GM23338 (cell line): ENCODE results near the gene PSG6. TPM values are rescaled to one million over a fixed set of nuclear protein-coding genes. Genes with fewer than 3 reads are reported as not detected.
A peak's percentile ranks its signal among the peaks of the same experiment; 100 is the strongest.
"Not testable (repeated sequence)": the region's sequence is repeated elsewhere in the genome, so short reads cannot be mapped to it uniquely, and the experiment has no call there.

ENCODE experiments used
- ATAC-seq: fragments of 200-7000 bp; cut with Tn5 transposase; 3 replicates; pipeline ENCODE4 v1.9.1; 2020
- DNase-seq: peaks from one replicate; pipeline ENCODE4 v3.0.0-alpha.2; 2015; ENCODE audit warnings: low spot score
- H2AFZ ChIP-seq: fragments of 200-600 bp; sonication (generic); 2 replicates; pipeline ENCODE4 v1.8.0; 2016; ENCODE audit warnings: antibody characterized with exemption, mild to moderate bottlenecking, moderate library complexity
- H3F3A ChIP-seq: fragments of 200-600 bp; sonication (generic); replicated peaks from 2 replicates; pipeline ENCODE4 v1.8.0; 2017; ENCODE audit warnings: antibody characterized with exemption, mixed run types, low read depth
- H3K27ac ChIP-seq: fragments of 200-600 bp; sonication (generic); 2 replicates; pipeline ENCODE4 v1.6.1; 2016; ENCODE audit warnings: low read depth
- H3K27me3 ChIP-seq: fragments of 200-600 bp; sonication (generic); 2 replicates; pipeline ENCODE4 v1.8.0; 2016; ENCODE audit warnings: mild to moderate bottlenecking, mixed run types, moderate library complexity; ENCODE audit not compliant: insufficient read depth
- H3K36me3 ChIP-seq: fragments of 200-600 bp; sonication (generic); 2 replicates; pipeline ENCODE4 v1.8.0; 2016; ENCODE audit warnings: mild to moderate bottlenecking; ENCODE audit not compliant: insufficient read depth
- H3K4me1 ChIP-seq: fragments of 200-600 bp; sonication (generic); 2 replicates; pipeline ENCODE4 v1.8.0; 2016; ENCODE audit warnings: mild to moderate bottlenecking, moderate library complexity; ENCODE audit not compliant: insufficient read depth
- H3K4me2 ChIP-seq: fragments of 200-600 bp; sonication (generic); 2 replicates; pipeline ENCODE4 v1.7.1; 2017; ENCODE audit warnings: mixed run types
- H3K4me3 ChIP-seq: fragments of 200-600 bp; sonication (generic); 2 replicates; pipeline ENCODE4 v1.6.1; 2016; ENCODE audit warnings: mixed run types
- H3K79me2 ChIP-seq: fragments of 200-600 bp; sonication (generic); replicated peaks from 2 replicates; pipeline ENCODE4 v1.8.0; 2017; ENCODE audit warnings: mild to moderate bottlenecking; ENCODE audit not compliant: insufficient read depth
- H3K9me2 ChIP-seq: fragments of 200-600 bp; sonication (generic); 2 replicates; pipeline ENCODE4 v1.8.0; 2017; ENCODE audit not compliant: insufficient read depth
- H4K20me1 ChIP-seq: fragments of 200-600 bp; sonication (generic); replicated peaks from 2 replicates; pipeline ENCODE4 v1.8.0; 2017; ENCODE audit warnings: mild to moderate bottlenecking; ENCODE audit not compliant: insufficient read depth
- H3K27ac Mint-ChIP-seq: 2 replicates; pipeline ENCODE4 v1.8.0; 2020; ENCODE audit warnings: inconsistent platforms, mild to moderate bottlenecking, moderate library complexity, mixed read lengths
- H3K27me3 Mint-ChIP-seq: 3 replicates; pipeline ENCODE4 v1.8.0; 2022; ENCODE audit warnings: low read depth, mild to moderate bottlenecking, moderate library complexity, mixed read lengths, inconsistent platforms; ENCODE audit not compliant: insufficient read depth, poor library complexity
- H3K36me3 Mint-ChIP-seq: 3 replicates; pipeline ENCODE4 v1.8.0; 2021; ENCODE audit warnings: low read depth, mild to moderate bottlenecking, inconsistent platforms, moderate library complexity, mixed read lengths
- H3K4me1 Mint-ChIP-seq: 3 replicates; pipeline ENCODE4 v1.8.0; 2020; ENCODE audit warnings: mild to moderate bottlenecking, inconsistent platforms, mixed read lengths
- H3K4me3 Mint-ChIP-seq: 3 replicates; pipeline ENCODE4 v1.8.0; 2021; ENCODE audit warnings: moderate library complexity, mild to moderate bottlenecking, inconsistent platforms, mixed read lengths
- H3K9me3 Mint-ChIP-seq: 3 replicates; pipeline ENCODE4 v1.8.0; 2020; ENCODE audit warnings: moderate library complexity, mild to moderate bottlenecking, inconsistent platforms, mixed read lengths
- polyA plus RNA-seq: library from polyadenylated mRNA; unstranded; fragments of >200 nt; fragmentation: Nextera tagmentation; extraction: Ambion mirVana; gene quantifications from 2 replicates; pipeline ENCODE4 v1.2.1, GENCODE V29; 2016
- total RNA-seq: library from RNA; depleted of rRNA; stranded (reverse); fragments of >200 nt; shearing (Covaris generic); gene quantifications from 2 replicates; pipeline ENCODE4 v1.2.3, GENCODE V29; 2014

PSG6 gene
- total and polyA plus RNA-seq, 2 experiments from 2014 or later: 0.16 TPM; not detected in 1

- not testable (repeated sequence) for H3F3A ChIP-seq, H2AFZ ChIP-seq, H4K20me1 ChIP-seq, H3K9me2 ChIP-seq, H3K27ac Mint-ChIP-seq, H3K79me2 ChIP-seq, H3K27me3 Mint-ChIP-seq, H3K36me3 Mint-ChIP-seq, H3K36me3 ChIP-seq, H3K4me1 ChIP-seq, DNase-seq, H3K4me3 ChIP-seq, ATAC-seq, H3K27me3 ChIP-seq, H3K4me3 Mint-ChIP-seq
- Histone ChIP-seq H3K4me2 (0 out of 2 replicates have a peak overlapping the region, but pooled peaks have one; percentile 13), H3K27ac (peak overlapping the region; percentile 63; the same call in 1 of the 2 replicates)
- Mint-ChIP-seq H3K4me1 (peaks cover 10% of the 10 kb centered on the region; the same call in 2 of the 3 replicates), H3K9me3 (peaks cover 94% of the 10 kb centered on the region)
Observed at GRCh38 chr19:42899110-42899509, 18.6 kb downstream of the PSG6 start.

GRCh38 chr19:42898656-42899055, 19.0 kb downstream of the PSG6 start:
- not testable (repeated sequence) for H3K27me3 Mint-ChIP-seq, H3K4me3 Mint-ChIP-seq, H2AFZ ChIP-seq, DNase-seq, H4K20me1 ChIP-seq, H3K4me3 ChIP-seq, H3K36me3 ChIP-seq, H3K4me1 ChIP-seq, H3K79me2 ChIP-seq, H3K36me3 Mint-ChIP-seq, H3K27ac Mint-ChIP-seq, ATAC-seq, H3K27me3 ChIP-seq, H3F3A ChIP-seq, H3K9me2 ChIP-seq
- H3K9me3 Mint-ChIP-seq: peaks cover 92% of the 10 kb centered on the region
- Histone ChIP-seq H3K27ac (peak overlapping the region; percentile 86), H3K4me2 (0 out of 2 replicates have a peak overlapping the region, but pooled peaks have one; percentile 13)
- peaks cover 10% of the 10 kb centered on the region; the same call in 2 of the 3 replicates for H3K4me1 Mint-ChIP-seq

GRCh38 chr19:42897729-42898128, 20.0 kb downstream of the PSG6 start:
- Mint-ChIP-seq H3K9me3 (peaks cover 90% of the 10 kb centered on the region), H3K4me1 (peaks cover 10% of the 10 kb centered on the region; the same call in 2 of the 3 replicates)
- DNase-seq, H3K36me3 Mint-ChIP-seq, H3K9me2 ChIP-seq, H3K4me1 ChIP-seq, H3K27me3 ChIP-seq, ATAC-seq, H3K4me3 ChIP-seq, H3K4me2 ChIP-seq, H4K20me1 ChIP-seq, H3K27me3 Mint-ChIP-seq, H3F3A ChIP-seq, H3K79me2 ChIP-seq, H2AFZ ChIP-seq, H3K36me3 ChIP-seq, H3K27ac ChIP-seq, H3K27ac Mint-ChIP-seq, H3K4me3 Mint-ChIP-seq: not testable (repeated sequence)

GRCh38 chr19:42890446-42890845, 27.2 kb downstream of the PSG6 start:
- H3K4me1 ChIP-seq, H3K4me3 ChIP-seq, H3K27me3 Mint-ChIP-seq, DNase-seq, H2AFZ ChIP-seq, H3K9me2 ChIP-seq, H3K4me3 Mint-ChIP-seq, H3F3A ChIP-seq, H3K27me3 ChIP-seq, H3K4me1 Mint-ChIP-seq, H3K27ac ChIP-seq, H3K27ac Mint-ChIP-seq, H3K79me2 ChIP-seq, H3K4me2 ChIP-seq, ATAC-seq, H3K36me3 ChIP-seq, H4K20me1 ChIP-seq: not testable (repeated sequence)
- Mint-ChIP-seq H3K9me3 (peaks cover 85% of the 10 kb centered on the region), H3K36me3 (peaks cover 13% of the 10 kb centered on the region; the same call in 2 of the 3 replicates)

GRCh38 chr19:42887876-42888445, 29.7 kb downstream of the PSG6 start:
- H3K27me3 ChIP-seq, H3K27me3 Mint-ChIP-seq, H3K4me1 Mint-ChIP-seq, H2AFZ ChIP-seq, H3K36me3 ChIP-seq, H3K9me2 ChIP-seq, H3K79me2 ChIP-seq, H3K4me3 Mint-ChIP-seq, H3K27ac ChIP-seq, H3K4me2 ChIP-seq, H3K27ac Mint-ChIP-seq, H4K20me1 ChIP-seq, H3K4me3 ChIP-seq, H3K4me1 ChIP-seq, ATAC-seq, H3F3A ChIP-seq, DNase-seq: not testable (repeated sequence)
- peaks cover 92% of the 10 kb centered on the region for H3K9me3 Mint-ChIP-seq
- H3K36me3 Mint-ChIP-seq: peaks cover 25% of the 10 kb centered on the region; the same call in 2 of the 3 replicates

- not testable (repeated sequence) for H3K27me3 Mint-ChIP-seq, H3K27ac ChIP-seq, H3K4me3 ChIP-seq, H3K27me3 ChIP-seq, ATAC-seq, H3K4me2 ChIP-seq, H2AFZ ChIP-seq, H3K4me3 Mint-ChIP-seq, H4K20me1 ChIP-seq, H3K27ac Mint-ChIP-seq, H3F3A ChIP-seq, H3K79me2 ChIP-seq, DNase-seq, H3K36me3 ChIP-seq, H3K9me2 ChIP-seq, H3K4me1 ChIP-seq, H3K4me1 Mint-ChIP-seq
- Mint-ChIP-seq H3K9me3 (peaks cover 98% of the 10 kb centered on the region), H3K36me3 (peaks cover 47% of the 10 kb centered on the region)
Observed at GRCh38 chr19:42882730-42883129, 35.0 kb downstream of the PSG6 start.
